ENCODE results near the gene CP.

Gene CP

DNA sequence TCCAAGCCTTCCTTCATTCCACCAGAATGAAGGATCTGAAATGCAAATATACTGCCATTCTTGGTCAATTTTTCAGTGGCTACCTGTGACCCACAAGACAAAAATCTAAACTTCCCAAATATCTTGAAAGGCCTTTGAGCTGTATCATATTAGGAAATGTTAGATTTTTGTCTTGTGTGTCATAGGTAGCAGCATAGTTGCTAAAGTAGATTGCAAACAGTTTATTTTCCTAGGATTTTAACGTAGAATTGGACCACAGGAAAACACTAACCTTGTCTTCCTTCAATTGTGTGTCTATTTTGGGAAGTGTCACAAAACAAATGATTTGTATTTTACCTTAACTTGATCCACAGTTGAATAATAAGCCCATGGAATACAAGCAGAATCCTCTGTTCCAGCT, 42.4 kb downstream of the CP start:
- no peak for DNase-seq

GRCh38 chr3:149177122-149177521, 44.5 kb downstream of the CP start:
- no peak for DNase-seq

GRCh38 chr3:149174901-149175300, 46.7 kb downstream of the CP start:
- DNase-seq: no peak

- no peak for DNase-seq
Observed at GRCh38 chr3:149170672-149171071, 51.0 kb downstream of the CP start.

- DNase-seq: no peak
Observed at GRCh38 chr3:149167898-149168297, 53.7 kb downstream of the CP start.

DNA sequence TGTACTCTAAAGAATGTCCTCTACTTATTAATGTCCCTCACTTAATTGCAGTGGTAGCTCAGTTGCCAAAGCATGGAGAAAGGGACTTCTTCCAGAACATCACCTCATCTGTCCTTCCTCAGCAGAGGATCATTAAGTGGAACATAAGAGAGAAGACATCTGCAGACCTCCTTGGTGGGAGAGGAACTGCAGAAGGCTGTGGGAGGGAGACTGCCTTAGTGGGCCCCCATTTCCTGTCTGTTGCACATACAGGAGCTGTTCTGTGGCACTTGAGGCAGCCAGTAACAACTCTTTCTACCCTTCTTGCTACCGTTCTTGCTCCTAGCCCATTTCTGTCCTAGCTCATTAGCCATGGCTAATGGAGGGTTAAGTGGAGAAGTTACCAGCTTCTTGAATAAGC, 58.6 kb downstream of the CP start:
- DNase-seq: no peak

GRCh38 chr3:149162007-149162406, 59.6 kb downstream of the CP start:
- DNase-seq: no peak

GRCh38 chr3:149160754-149161300, 60.8 kb downstream of the CP start:
- DNase-seq: no peak

DNA sequence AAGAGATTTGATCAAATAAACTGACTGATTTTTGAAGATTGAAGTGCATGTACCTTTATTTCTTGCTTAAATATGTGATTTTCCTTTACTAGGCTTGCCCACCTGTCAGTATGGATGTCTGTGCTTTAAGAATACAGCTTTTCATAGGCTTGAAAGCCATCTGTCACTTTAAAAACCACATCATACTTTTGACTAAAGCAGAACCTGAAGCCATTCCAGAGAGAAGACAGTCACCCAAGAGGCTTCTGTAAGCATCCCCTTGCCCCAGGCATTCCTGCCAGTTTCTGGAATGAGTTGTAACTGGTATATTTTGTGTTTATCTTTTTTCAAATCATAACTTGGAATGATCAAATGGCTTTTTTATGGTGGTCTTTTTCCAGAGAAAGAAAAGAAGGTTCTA, 68.2 kb downstream of the CP start:
- no peak for DNase-seq

GRCh38 chr3:149152420-149152819, 69.2 kb downstream of the CP start:
- DNase-seq: peak; percentile 12 to 33

DNA sequence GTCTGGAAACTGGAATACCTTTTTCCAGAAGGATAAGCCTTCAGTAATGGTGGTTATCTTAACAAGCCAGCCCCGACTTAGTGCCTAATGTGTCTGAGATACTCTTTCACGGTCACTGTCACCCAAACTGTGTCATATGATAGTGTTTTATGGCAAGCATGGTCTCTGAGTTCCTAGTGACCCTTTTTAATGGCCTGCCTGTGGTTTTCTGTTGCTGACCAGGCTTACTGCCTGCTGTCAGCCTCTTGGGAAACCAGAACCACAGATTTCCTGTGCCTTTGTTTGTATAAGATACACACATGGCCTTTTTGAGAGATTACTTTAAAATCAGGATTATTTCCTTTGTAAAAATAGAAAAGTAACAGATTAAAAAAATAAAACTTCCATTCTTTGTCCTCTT, 69.8 kb downstream of the CP start:
- peak; percentile 79 to 85 for DNase-seq

- DNase-seq: no peak
Observed at GRCh38 chr3:149150436-149150835, 71.2 kb downstream of the CP start.

- DNase-seq: peak; percentile 70 to 80
Observed at GRCh38 chr3:149145974-149146373, 75.7 kb downstream of the CP start.

DNA sequence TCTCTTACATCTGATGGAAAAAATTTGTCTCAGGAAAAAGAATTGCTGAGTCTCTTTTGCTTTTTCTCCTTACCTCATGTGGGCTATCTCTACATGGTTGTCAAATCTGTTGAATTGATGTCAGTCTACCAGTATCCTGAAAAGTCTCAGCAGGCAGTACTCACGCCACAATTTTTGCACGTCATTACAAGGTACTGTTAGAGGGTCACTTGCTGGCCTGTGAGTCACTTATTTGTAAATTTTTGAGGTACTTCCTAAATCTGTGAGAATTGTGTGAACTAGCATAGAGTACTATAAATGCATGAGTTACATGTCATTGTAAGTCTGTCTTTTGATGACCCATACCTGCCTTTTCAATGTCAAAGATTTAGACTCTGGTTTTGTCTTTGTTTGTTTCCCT, 76.3 kb downstream of the CP start:
- DNase-seq: no peak

- DNase-seq: no peak
Observed at GRCh38 chr3:149142682-149143081, 78.9 kb downstream of the CP start.

DNA sequence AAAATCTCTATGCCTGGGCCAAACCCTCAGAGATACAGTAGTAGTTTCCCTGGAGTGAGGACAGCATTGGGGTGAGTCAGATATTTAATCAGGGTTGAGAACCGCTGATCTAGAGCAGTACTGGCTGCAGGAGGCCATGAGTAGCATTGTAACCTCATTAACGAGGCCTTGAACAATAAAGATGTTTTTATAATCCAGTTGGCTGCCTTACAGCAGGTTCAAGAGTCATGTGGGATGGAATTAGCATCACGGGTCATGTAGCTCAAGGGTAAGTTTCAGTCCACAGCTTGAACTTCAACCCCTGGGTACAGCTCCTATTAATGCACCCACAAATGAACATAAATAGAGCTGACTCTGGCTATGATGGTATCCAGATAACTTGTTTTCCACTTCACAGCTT, 87.1 kb downstream of the CP start:
- no peak for DNase-seq

DNA sequence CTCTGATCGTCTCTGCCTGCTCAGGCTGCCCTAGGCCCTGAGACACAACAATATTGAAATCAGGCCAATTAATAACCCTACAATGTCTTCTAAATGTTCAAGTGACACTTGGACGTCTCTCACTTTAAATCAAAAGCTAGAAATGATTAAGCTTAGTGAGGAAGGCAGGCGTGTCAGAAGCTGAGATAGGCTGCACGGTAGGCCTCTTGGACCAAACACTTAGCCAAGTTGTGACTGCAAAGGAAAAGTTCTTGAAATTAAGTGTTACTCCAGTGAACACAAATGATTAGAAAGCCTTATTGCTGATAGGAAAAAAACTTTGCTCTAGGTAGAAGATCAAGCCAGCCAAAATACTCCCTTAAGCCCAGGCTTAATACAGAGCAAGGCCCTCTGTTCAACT, 90.0 kb downstream of the CP start:
- DNase-seq: no peak

DNA sequence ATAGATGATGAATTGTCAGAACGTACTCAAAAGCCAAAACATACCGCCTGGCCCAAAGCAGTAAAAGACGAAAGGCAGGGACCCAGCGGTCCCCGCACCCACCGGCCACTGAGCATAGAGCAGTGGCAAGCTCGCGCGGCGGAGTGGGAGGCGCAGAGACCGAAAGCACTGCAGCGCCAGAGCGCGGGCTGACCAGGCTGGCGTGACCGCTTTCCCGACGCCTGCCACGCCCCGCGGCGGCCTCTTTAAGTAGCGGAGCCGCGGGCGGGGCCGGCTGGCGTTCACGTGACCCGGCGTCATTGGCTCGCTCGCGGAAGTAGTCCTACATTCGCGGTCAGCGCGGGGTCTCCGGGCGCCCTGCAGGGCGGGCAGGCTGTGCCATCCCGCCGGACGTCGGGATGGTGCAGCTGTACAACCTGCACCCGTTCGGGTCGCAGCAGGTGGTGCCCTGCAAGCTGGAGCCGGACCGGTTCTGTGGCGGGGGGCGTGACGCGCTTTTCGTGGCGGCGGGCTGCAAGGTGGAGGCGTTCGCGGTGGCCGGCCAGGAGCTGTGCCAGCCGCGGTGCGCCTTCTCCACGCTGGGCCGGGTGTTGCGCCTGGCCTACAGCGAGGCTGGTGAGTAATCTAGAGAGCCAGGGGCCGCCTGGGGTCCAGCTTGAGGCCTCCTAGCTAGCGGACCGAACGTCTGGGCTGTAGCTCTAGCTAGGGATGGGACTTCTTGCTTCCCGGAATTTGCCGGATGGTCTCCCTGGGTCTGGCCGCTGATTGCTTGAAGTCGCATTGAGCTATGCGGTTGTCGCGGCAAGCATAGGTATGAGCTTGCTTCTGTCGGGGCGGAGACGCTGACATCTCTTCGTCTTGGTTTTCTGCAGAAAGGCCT, 92.1 kb downstream of the CP start, which contains the start of gene HPS3:
TSS of gene HPS3 (plus strand) at position 313 of the 880 bp plus-strand sequence. CDS start at position 399, 86 bp downstream.
- peak; percentile 96 to 97 for DNase-seq

DNA sequence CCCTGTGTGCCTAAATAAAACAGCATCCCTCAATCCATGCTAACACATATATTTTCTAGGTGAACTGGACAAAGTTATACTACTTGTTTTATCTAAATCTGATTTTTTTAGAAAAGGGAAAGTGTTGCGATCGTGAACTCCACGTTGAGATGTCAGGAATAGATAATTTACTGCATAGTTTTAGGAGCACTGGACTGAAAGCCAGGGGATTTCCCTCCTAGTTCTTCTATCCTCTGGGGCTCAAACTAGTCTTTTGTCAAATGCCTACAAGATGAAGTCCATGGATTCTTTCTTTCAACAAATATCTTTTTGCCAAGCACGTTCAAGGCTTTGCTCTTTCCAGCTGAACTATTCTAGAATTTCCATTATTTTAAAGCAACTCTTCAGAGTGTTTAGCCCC, 92.8 kb downstream of the CP start:
- DNase-seq: no peak

DNA sequence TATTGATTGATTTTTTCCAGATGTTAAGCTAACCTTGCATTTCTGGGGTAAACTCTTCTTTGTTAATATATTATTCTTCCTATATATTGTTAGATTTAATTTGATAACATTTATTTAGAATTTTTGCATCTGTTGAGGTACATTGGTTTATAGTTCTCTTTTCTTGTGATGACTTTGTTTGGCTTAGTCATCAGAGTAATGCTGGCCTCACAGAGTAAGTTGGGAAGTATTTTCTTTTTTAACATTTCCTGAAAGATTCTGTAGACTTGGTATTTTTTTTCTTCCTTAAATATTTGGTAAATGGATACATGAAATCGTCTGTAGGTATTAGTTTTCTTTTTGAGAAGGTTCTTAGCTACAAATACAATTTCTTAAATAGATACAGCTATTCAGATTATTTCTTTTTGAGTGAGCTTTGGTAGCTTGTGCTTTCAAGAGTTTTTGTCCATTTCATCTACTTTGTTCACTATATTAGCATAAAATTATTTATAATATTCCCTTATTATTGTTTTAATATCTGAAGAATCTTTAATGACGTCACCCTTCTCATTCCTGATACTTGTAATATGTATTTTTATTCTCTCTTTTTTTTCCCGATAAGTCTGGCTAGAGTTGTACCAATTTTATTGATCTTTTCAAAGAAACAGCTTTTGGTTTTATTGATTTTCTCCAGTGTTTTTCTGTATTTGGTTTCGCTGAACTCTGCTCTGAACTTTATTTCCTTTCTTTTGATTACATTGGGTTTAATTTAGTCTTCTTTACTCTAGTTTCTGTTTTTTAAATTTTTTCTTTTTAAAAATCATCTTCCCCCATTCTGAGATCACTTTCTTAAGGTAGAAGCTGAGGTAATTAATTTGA, 98.7 kb downstream of the CP start:
- no peak for DNase-seq

Data from AML-193 (cell line).